ENCODE results near the gene ZBTB16.

DNA sequence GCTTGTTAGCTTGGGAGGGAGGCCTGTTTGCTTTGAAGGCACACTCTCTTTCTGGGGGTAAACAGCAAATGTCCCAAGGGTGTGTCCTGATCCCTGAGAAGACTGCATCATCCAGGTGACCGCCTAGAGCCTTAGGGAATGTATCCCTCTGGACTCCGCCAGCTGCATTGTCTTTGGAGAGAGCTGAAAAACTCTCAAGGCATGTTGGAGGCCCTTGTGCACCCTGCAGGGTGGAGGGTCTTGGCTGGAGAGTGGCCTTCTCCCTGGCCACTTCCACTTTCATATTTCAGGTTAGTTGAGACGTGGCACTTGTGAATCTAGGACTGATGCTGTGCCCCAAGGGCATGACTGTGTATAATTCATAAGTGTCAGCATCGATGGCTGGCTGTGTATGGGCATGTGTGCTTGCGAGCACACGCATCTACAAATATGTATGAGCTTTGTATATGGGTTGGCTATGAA lies 70.6 kb downstream of the ZBTB16 start:
- no peak for TF ChIP-seq POLR2A (IDR thresholded peaks at IDR 0.05)
- TF ChIP-seq, protein P1, sequence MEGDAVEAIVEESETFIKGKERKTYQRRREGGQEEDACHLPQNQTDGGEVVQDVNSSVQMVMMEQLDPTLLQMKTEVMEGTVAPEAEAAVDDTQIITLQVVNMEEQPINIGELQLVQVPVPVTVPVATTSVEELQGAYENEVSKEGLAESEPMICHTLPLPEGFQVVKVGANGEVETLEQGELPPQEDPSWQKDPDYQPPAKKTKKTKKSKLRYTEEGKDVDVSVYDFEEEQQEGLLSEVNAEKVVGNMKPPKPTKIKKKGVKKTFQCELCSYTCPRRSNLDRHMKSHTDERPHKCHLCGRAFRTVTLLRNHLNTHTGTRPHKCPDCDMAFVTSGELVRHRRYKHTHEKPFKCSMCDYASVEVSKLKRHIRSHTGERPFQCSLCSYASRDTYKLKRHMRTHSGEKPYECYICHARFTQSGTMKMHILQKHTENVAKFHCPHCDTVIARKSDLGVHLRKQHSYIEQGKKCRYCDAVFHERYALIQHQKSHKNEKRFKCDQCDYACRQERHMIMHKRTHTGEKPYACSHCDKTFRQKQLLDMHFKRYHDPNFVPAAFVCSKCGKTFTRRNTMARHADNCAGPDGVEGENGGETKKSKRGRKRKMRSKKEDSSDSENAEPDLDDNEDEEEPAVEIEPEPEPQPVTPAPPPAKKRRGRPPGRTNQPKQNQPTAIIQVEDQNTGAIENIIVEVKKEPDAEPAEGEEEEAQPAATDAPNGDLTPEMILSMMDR (IDR thresholded peaks at IDR 0.05) = no peak
- TF ChIP-seq EP300 (IDR thresholded peaks at IDR 0.05) = no peak

Data from sigmoid colon (tissue), 4 donors.